Prostate gland (tissue), 2 donors: Measurements from ENCODE around the gene PLP2. TPM values are rescaled to one million over a fixed set of nuclear protein-coding genes. Genes with fewer than 3 reads are reported as not detected.

ENCODE experiments used
- DNase-seq: peaks from one replicate; pipeline ENCODE4 v3.0.0-alpha.2; 2019; ENCODE audit warnings: low spot score
- H3K27ac ChIP-seq, 2 donors: fragments of 200-600 bp; sonication (generic); 2 replicates each; pipeline ENCODE4 v1.5.1; 2017 to 2019
- H3K27me3 ChIP-seq: fragments of 200-600 bp; sonication (generic); replicated peaks from 2 replicates; pipeline ENCODE4 v1.5.1; 2019; ENCODE audit not compliant: insufficient read depth
- H3K36me3 ChIP-seq, 2 donors: fragments of 200-600 bp; sonication (generic); 1 replicate in 1 of 2; 2 replicates in 1 of 2; pipeline versions ENCODE4 v1.5.1 to v1.8.1; 2017 to 2019
- H3K4me1 ChIP-seq: fragments of 200-600 bp; sonication (generic); replicated peaks from 2 replicates; pipeline ENCODE4 v1.5.1; 2019
- H3K4me3 ChIP-seq, 2 donors: fragments of 200-600 bp; sonication (generic); 2 replicates each; pipeline ENCODE4 v1.5.1; 2017 to 2019
- H3K9me3 ChIP-seq: fragments of 200-600 bp; sonication (generic); 2 replicates; pipeline ENCODE4 v1.5.1; 2017
- CTCF ChIP-seq, 4 experiments: fragments of 200-600 bp in 2 of 4; fragments of 450-650 bp in 2 of 4; sonication (generic) in 2 of 4; IDR thresholded peaks; 1 replicate in 3 of 4; 2 replicates in 1 of 4; pipeline ENCODE4 v1.5.1; 2016 to 2019; ENCODE audit warnings: antibody characterized with exemption in 4 of 4, mild to moderate bottlenecking in 2 of 4, moderate library complexity in 2 of 4
- POLR2A ChIP-seq: fragments of 450-650 bp; IDR thresholded peaks from one replicate; pipeline ENCODE4 v1.6.1; 2016; ENCODE audit warnings: antibody characterized with exemption, mild to moderate bottlenecking
- POLR2AphosphoS5 ChIP-seq: sonication (generic); formaldehyde crosslinking; IDR thresholded peaks from one replicate; pipeline ENCODE4 v1.6.1; 2017; ENCODE audit warnings: antibody characterized with exemption
- WGBS: methylation state at CpG from one replicate; pipeline ENCODE4 v1.1.5; 2018; 5-methylcytosine and 5-hydroxymethylcytosine counted together
- intact Hi-C: fragments of 100-400 bp; cut with DNase I; formaldehyde crosslinking; loops from one replicate; pipeline ENCODE4 v1.14.2; 2022
- total RNA-seq, 2 donors: library from RNA; depleted of rRNA; stranded (reverse); fragments of >200 nt; gene quantifications; one replicate each; pipeline ENCODE4 v1.1.0, GENCODE V29; 2016

PLP2 gene
- total RNA-seq, 2 donors from 2014 or later: 24.3 to 34.7 TPM

- Histone ChIP-seq H3K27me3 (no peaks in the 10 kb centered on the region), H3K4me3 (peak within 1 kb of the TSS; percentile 40 to 41), H3K4me1 (no peaks in the 10 kb centered on the region), H3K36me3 (no peaks in the 10 kb centered on the region), H3K27ac (peak within 1 kb of the TSS; percentile 75 to 80), H3K9me3 (no peaks in the 10 kb centered on the region)
- intact Hi-C loops: no loop called here
- DNase-seq: peak; percentile 80
- peak in 3 of 4 experiments; percentile 48 to 65 (median 56) for TF ChIP-seq CTCF (IDR thresholded peaks at IDR 0.05)
- TF ChIP-seq POLR2A: peak; percentile 85
- peak; percentile 79 for TF ChIP-seq POLR2AphosphoS5
- 5% methylated on average over 26 of the region's 62 CpGs for WGBS
These were observed 14.7 kb downstream of the PLP2 start, which contains the start of gene PRICKLE3 for GRCh38 chrX:49186125-49187027. PRICKLE3 (minus strand) TSS chrX:49186373; CDS start chrX:49186297, 76 bp downstream.

GRCh38 chrX:49187028-49187394, 15.3 kb downstream of the PLP2 start:
- Histone ChIP-seq H3K4me3 (no peak overlapping the region), H3K9me3 (no peaks in the 10 kb centered on the region), H3K27me3 (no peaks in the 10 kb centered on the region), H3K4me1 (no peaks in the 10 kb centered on the region), H3K27ac (peak overlapping the region; percentile 75 to 80), H3K36me3 (no peaks in the 10 kb centered on the region)
- WGBS: 46% methylated on average over 14 of the region's 15 CpGs
- no peak for DNase-seq
- intact Hi-C loops: no loop called here
- TF ChIP-seq POLR2AphosphoS5 (no peak), POLR2A (no peak), CTCF (IDR thresholded peaks at IDR 0.05) (no peak)

- WGBS: 67% methylated on average over 10 of the region's 10 CpGs
- DNase-seq: no peak
- intact Hi-C loops: no loop called here
- no peaks in the 10 kb centered on the region for H3K27me3 ChIP-seq
- no peaks in the 10 kb centered on the region for H3K4me1 ChIP-seq
- TF ChIP-seq POLR2AphosphoS5 (no peak), POLR2A (no peak), CTCF (IDR thresholded peaks at IDR 0.05) (no peak)
- H3K36me3 ChIP-seq: no peaks in the 10 kb centered on the region
- H3K27ac ChIP-seq: no peak overlapping the region
- no peak overlapping the region for H3K4me3 ChIP-seq
- H3K9me3 ChIP-seq: no peaks in the 10 kb centered on the region
These were observed 15.8 kb downstream of the PLP2 start for GRCh38 chrX:49187526-49187925.

GRCh38 chrX:49188468-49189076, 16.9 kb downstream of the PLP2 start:
- no peak for DNase-seq
- Histone ChIP-seq H3K27ac (no peak overlapping the region), H3K4me1 (no peaks in the 10 kb centered on the region), H3K9me3 (no peaks in the 10 kb centered on the region), H3K27me3 (no peaks in the 10 kb centered on the region), H3K4me3 (no peak overlapping the region), H3K36me3 (no peaks in the 10 kb centered on the region)
- intact Hi-C loops: no loop called here
- 61% methylated on average over 8 of the region's 8 CpGs for WGBS
- no peak for TF ChIP-seq CTCF (IDR thresholded peaks at IDR 0.05)
- TF ChIP-seq POLR2AphosphoS5: no peak
- TF ChIP-seq POLR2A: no peak
